HUES64 (cell line): ENCODE results near the gene NRTN.

Source experiments
- H3K27ac ChIP-seq: 2 replicates; pipeline ENCODE4 v1.7.0; 2013; ENCODE audit warnings: low read depth, low read length, inconsistent platforms
- H3K27me3 ChIP-seq: 2 replicates; pipeline ENCODE4 v1.6.1; 2013; ENCODE audit warnings: mild to moderate bottlenecking, low read length; ENCODE audit not compliant: insufficient read depth
- H3K36me3 ChIP-seq: 2 replicates; pipeline ENCODE4 v1.6.1; 2013; ENCODE audit warnings: mild to moderate bottlenecking, low read length; ENCODE audit not compliant: insufficient read depth
- H3K4me1 ChIP-seq: 2 replicates; pipeline ENCODE4 v1.6.1; 2013; ENCODE audit warnings: mild to moderate bottlenecking, low read length, moderate library complexity; ENCODE audit not compliant: insufficient read depth
- H3K4me3 ChIP-seq: 2 replicates; pipeline ENCODE4 v1.5.1; 2013; ENCODE audit warnings: mild to moderate bottlenecking, low read length, moderate library complexity
- H3K9ac ChIP-seq: 2 replicates; pipeline ENCODE4 v1.6.1; 2013; ENCODE audit warnings: mild to moderate bottlenecking, low read depth, low read length
- H3K9me3 ChIP-seq: 2 replicates; pipeline ENCODE4 v1.6.1; 2013; ENCODE audit warnings: low read depth, low read length; ENCODE audit not compliant: insufficient read depth
- WGBS: fragments of 150-250, 120-280 bp; methylation state at CpG from one replicate; pipeline ENCODE4 v1.1.7; 2013; ENCODE audit warnings: missing lambda C conversion rate; 5-methylcytosine and 5-hydroxymethylcytosine counted together

The NRTN gene

DNA sequence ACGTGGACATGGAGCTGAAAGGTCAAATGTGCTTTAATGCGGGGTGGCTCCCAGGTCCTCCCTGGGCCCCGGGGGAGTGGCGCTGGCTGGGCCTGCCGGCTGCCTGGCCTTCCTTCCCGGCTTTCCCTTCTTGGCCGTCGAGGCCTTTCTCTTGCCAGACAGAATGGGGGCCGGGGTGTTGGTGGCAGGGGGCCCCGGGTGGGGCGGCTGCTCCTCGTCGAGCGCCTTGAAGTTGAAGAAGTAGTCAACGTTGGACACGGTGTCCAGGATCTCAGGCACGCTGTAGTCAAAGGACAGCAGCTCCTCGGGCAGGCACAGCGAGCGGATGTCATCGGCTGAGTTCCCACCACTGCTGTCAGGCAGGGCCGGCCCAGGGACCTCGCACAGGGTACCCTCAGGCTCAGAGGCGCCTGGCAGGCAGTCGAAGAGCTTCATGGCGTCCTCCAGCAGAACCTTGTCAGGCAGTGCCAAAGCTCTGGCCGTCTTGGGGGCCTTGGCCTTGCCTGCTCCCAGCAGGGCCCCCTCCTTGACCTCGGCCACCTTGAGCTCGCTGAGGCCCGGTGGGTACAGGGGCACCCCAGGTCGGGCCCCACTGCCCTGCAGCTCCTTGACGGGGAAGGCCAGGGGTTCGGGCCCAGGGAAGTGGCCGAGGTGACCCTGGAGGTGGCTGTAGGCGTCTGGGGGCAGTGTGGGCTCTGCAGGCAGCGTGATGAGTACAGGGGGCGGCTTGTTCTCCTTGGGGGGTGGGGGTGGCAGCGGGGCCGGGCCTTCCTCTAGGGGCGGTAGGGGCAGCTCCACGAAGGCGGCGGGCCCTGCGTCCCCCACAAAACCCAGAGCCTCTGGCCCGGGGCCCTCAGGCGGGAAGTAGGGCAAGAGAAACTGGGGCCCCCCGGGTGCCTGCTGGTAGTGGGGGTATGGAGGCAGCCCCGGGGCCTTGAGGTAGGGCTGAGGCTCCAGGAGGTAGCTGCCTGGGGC is 21.6 kb upstream of the NRTN start:
- Histone ChIP-seq H3K4me1 (no peaks in the 10 kb centered on the region), H3K4me3 (no peak overlapping the region), H3K36me3 (peaks cover 41% of the 10 kb centered on the region), H3K9ac (no peak overlapping the region), H3K9me3 (no peaks in the 10 kb centered on the region), H3K27me3 (no peaks in the 10 kb centered on the region), H3K27ac (no peak overlapping the region)
- WGBS, result 91% methylated on average over 48 of the region's 48 CpGs

GRCh38 chr19:5784581-5785147 is 20.2 kb upstream of the NRTN start, which contains the start of gene PRR22:
Gene PRR22, minus strand, starts transcription at chr19:5784746. Its CDS starts 86 bp downstream, at chr19:5784660.
- H3K9me3 ChIP-seq, result no peaks in the 10 kb centered on the region
- H3K9ac ChIP-seq, result no peak within 1 kb of the TSS
- H3K27ac ChIP-seq, result no peak within 1 kb of the TSS
- WGBS, result 95% methylated on average over 15 of the region's 15 CpGs
- no peak within 1 kb of the TSS for H3K4me3 ChIP-seq
- H3K4me1 ChIP-seq, result no peaks in the 10 kb centered on the region
- H3K36me3 ChIP-seq, result peaks cover 55% of the 10 kb centered on the region
- H3K27me3 ChIP-seq, result no peaks in the 10 kb centered on the region

DNA sequence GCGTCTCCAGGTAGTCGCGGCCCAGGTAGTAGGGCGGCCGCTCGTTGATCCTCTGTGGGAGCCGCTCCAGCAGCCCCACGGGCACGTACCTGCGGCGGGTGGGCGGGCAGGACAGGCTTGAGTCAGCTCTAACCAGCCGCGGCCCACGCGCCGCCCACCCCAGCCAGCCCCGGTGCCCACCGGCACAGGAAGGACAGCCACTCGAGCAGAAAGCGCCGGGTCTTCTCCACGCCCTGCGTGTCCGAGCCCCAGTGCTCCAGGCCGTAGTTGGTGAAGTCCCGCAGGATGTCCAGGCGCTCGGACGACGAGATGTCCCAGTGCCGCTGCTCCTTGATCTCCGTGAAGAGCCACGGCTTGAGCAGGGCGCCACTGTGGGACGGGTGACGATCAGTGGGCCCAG is 19.4 kb upstream of the NRTN start:
- Histone ChIP-seq H3K4me1 (no peaks in the 10 kb centered on the region), H3K27ac (no peak overlapping the region), H3K36me3 (peaks cover 60% of the 10 kb centered on the region), H3K4me3 (no peak overlapping the region), H3K9me3 (no peaks in the 10 kb centered on the region), H3K27me3 (no peaks in the 10 kb centered on the region), H3K9ac (no peak overlapping the region)
- 96% methylated on average over 37 of the region's 37 CpGs for WGBS

GRCh38 chr19:5786593-5787408 is 18.1 kb upstream of the NRTN start:
- no peaks in the 10 kb centered on the region for H3K9me3 ChIP-seq
- H3K36me3 ChIP-seq, result peaks cover 60% of the 10 kb centered on the region
- WGBS, result 96% methylated on average over 44 of the region's 44 CpGs
- no peaks in the 10 kb centered on the region for H3K27me3 ChIP-seq
- no peak overlapping the region for H3K9ac ChIP-seq
- H3K4me3 ChIP-seq, result no peak overlapping the region
- no peaks in the 10 kb centered on the region for H3K4me1 ChIP-seq
- H3K27ac ChIP-seq, result no peak overlapping the region

DNA sequence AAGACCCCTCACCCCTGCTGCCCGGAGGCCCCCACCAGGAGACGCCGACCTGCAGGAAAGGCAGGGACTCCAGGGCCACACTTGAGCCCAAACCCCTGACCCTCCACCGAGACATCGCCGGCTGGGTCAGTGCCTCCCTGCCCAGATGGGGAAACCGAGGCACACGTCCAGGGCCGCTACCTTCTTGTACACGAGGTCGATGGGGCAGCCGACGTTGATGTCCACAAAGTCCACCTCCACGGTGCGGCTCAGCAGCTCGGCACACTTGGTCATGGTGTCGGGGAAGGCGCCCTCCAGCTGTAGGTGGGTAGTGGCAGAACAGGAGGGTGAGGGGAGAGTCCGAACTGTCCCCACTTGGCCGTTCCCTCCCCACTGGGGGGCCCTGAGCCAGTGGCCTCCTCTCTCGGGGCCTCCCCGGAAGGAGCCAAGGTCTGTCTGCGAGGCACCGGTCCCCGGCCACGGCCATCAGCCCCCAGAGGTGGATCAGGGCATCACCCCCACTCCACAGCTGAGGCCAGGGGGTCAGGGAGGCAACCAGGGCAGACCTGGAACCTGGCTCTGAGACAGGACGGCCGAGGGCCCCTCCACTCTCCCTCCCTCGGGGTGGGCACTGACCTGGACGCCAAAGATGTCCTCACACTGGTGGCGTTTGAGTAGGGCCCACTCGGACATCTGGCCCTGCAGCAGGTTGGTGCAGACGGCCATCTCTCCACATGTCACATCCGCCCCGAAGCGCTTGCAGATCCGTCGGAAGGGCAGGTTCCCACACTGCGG is 17.3 kb upstream of the NRTN start:
- H3K27ac ChIP-seq, result no peak overlapping the region
- WGBS, result 96% methylated on average over 39 of the region's 39 CpGs
- no peak overlapping the region for H3K9ac ChIP-seq
- no peaks in the 10 kb centered on the region for H3K4me1 ChIP-seq
- H3K9me3 ChIP-seq, result no peaks in the 10 kb centered on the region
- no peak overlapping the region for H3K4me3 ChIP-seq
- H3K27me3 ChIP-seq, result no peaks in the 10 kb centered on the region
- peaks cover 60% of the 10 kb centered on the region for H3K36me3 ChIP-seq

DNA sequence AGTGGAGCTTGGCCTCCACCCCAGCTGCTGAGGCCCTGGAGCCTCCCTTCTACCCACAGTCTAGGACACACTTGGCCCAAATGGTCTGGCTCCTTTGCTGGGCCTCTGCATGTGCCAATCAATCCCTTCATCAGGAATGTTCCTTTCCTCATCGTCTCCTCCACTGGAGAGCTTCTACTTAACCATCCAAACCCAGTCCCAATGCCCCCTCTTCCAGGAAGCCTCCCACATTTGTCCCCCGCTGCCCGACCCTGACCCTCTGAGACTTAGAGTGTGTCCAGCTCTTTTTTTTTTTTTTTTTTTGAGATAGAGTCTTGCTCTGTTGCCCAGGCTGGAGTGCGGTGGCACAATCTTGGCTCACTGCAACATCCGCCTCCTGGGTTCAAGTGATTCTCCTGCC is 16.4 kb upstream of the NRTN start:
- H3K9me3 ChIP-seq, result no peaks in the 10 kb centered on the region
- 95% methylated on average over 5 of the region's 5 CpGs for WGBS
- H3K27me3 ChIP-seq, result no peaks in the 10 kb centered on the region
- peaks cover 60% of the 10 kb centered on the region for H3K36me3 ChIP-seq
- no peaks in the 10 kb centered on the region for H3K4me1 ChIP-seq
- H3K27ac ChIP-seq, result no peak overlapping the region
- no peak overlapping the region for H3K9ac ChIP-seq
- H3K4me3 ChIP-seq, result no peak overlapping the region

- Histone ChIP-seq H3K9ac (no peak overlapping the region), H3K9me3 (no peaks in the 10 kb centered on the region), H3K36me3 (peaks cover 56% of the 10 kb centered on the region), H3K4me1 (no peaks in the 10 kb centered on the region), H3K27me3 (no peaks in the 10 kb centered on the region), H3K4me3 (no peak overlapping the region), H3K27ac (no peak overlapping the region)
- 95% methylated on average over 39 of the region's 39 CpGs for WGBS
Observed at GRCh38 chr19:5789351-5789761, 15.5 kb upstream of the NRTN start.

DNA sequence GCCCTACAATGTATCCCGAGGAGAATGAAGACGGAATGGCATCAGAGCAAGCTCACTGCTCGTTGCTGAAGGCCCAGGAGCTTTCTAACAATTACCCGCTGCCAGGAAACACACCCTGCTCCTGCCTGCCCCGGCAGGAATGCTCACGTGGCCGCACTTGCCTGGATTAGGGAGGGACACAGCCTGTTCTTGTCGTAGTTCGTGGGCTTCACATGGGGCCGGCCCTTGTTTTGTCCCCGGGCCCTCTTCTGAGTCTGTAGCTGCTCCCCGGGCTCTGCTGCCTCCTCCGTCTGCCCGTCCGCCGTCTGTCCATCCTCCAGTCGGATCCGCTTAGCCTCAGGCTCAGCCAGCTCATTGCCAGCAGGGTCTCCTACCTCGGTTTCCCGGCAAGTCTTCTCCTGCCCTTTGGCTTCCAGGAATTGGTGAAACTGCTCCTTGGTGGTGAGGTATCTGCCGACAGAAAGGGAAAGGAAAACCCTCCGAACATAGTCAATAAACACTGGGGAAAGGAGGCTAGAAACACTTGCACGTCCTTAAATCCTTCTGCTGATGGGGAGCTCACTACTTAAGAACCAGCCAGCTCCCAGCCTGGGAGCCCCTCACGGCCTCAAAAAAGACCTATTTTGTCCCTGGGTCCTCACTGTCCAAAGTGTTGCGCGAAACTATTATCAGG is 14.8 kb upstream of the NRTN start:
- Histone ChIP-seq H3K4me1 (no peaks in the 10 kb centered on the region), H3K4me3 (peak overlapping the region; percentile 82), H3K27me3 (no peaks in the 10 kb centered on the region), H3K36me3 (peaks cover 51% of the 10 kb centered on the region), H3K9ac (no peak overlapping the region), H3K27ac (no peak overlapping the region), H3K9me3 (no peaks in the 10 kb centered on the region)
- WGBS, result 84% methylated on average over 26 of the region's 26 CpGs

DNA sequence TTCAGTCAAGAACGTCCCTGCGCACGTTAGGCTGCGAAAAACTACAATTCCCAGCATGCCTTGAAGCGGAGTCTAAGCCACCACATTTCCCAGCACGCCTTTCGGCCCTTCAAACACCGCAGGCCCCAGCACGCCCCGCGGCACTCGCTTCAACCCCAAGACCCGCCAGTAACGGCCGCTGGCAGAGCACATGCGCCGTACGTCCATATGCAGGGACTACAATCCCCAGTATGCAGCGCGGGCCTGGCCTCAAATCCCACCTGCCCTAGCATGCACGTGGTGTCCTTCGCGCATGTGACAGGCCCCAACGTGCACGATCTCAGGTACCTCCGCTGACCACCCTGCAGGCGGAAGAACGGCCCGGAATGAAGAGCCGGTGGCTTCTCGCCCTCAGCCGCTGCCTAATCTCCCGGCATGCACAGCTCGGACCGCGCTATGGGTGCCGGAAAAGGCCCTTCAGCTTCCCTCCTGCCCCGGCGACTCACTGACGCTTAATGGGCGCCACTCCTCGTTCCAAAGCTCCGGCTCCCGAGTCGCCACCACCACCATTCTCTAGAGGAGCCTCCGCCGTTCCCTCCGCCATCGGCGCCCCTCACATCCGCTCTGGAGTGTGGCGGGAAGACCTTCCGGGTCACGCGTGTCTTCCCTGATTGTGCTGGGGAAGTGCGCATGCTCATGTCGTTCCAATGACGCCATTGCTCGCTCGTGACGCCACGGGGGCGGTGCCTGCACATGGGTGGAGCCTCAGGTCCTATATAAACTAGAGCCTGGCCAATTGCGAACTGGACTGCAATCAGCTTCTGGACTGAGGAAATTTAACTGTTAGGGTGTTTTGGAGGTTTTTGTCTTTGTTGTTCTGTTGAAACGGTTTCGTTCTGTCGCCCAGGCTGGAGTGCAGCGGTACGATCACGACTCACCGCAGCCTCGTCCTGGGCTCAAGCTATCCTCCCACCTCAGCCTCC is 14.0 kb upstream of the NRTN start, which contains the start of gene DUS3L:
TSS of gene DUS3L (minus strand) at position 605 of the 962 bp plus-strand sequence. CDS start at position 583, 22 bp downstream.
- no peaks in the 10 kb centered on the region for H3K27me3 ChIP-seq
- peaks cover 43% of the 10 kb centered on the region for H3K36me3 ChIP-seq
- H3K9ac ChIP-seq, result peak within 1 kb of the TSS; percentile 94
- peak within 1 kb of the TSS; percentile 82 for H3K4me3 ChIP-seq
- no peaks in the 10 kb centered on the region for H3K4me1 ChIP-seq
- WGBS, result 12% methylated on average over 72 of the region's 72 CpGs
- H3K27ac ChIP-seq, result peak within 1 kb of the TSS; percentile 95
- H3K9me3 ChIP-seq, result no peaks in the 10 kb centered on the region
